Fibroblast of skin of left quadriceps (primary cell): ENCODE data around the gene RNASE7.
A peak's percentile ranks its signal among the peaks of the same experiment; 100 is the strongest.

ENCODE experiments used
- DNase-seq, 2 experiments: peaks; one replicate each; pipeline ENCODE4 v3.0.0-alpha.2; 2013; ENCODE audit warnings: low read depth in 2 of 2

The RNASE7 gene

GRCh38 chr14:21068521-21069387 is 26.6 kb downstream of the RNASE7 start:
- no peak for DNase-seq

GRCh38 chr14:21069388-21070082 is 27.4 kb downstream of the RNASE7 start:
- DNase-seq = no peak

- no peak for DNase-seq
Observed at GRCh38 chr14:21070083-21070609, 28.0 kb downstream of the RNASE7 start, which contains the start of gene ARHGEF40. TSS of gene ARHGEF40 (plus strand) at chr14:21070304. CDS start at chr14:21070397, 93 bp downstream.

DNA sequence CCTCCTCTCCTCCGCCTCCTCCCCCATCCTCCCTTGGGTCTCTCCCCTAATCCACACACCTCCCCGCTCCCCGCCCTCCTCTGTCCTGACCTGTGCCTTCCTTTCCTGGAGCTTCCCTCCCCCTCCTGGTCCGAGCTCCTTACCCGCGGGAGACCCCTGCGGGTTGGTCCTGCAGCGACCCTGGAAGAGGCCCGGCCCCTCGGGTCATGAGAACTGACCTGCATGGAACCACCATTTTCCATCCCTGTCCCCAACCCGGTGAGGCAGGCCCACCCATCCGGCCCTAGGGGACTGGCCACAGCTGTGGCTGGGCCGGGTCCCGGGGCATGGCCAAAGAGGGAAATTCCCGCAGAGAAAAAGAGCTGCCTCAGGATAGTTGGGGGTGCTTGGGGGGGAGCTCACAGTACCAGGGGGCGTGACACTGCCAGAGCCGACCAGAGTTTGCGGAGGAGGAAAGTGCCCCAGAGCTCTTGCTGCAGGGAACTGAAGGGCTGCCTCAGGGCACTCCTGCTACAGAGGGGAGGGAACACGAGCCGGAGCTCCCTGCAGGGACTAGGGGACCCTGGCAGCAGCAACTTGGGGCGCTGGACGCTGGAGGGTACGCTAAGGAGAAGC is 28.6 kb downstream of the RNASE7 start:
- no peak for DNase-seq

GRCh38 chr14:21071225-21072030 is 29.3 kb downstream of the RNASE7 start:
- DNase-seq = peak; percentile 89 to 92

GRCh38 chr14:21072031-21072473 is 29.9 kb downstream of the RNASE7 start:
- peak; percentile 57 to 64 for DNase-seq

DNA sequence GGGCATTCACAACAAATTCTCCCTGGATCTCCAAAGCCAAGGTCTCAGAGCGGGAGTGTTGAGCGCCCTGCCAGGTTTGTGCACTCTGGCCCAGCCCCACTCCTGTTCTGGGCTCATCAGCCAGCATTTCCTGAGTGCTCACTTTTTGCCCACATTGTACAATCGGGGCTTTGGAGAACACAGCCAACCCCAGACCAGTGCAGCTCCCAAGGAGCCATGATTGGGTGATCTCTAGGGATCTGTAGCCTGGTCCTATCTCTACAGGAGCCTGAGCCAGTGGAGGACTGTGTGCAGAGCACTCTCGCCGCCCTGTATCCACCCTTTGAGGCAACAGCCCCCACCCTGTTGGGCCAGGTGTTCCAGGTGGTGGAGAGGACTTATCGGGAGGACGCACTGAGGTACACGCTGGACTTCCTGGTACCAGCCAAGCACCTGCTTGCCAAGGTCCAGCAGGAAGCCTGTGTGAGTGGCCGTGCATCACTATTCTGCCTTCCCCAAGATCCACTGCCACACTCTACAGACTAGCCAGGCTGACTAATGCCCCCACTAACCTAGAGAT is 30.7 kb downstream of the RNASE7 start:
- no peak for DNase-seq

- DNase-seq = no peak
Observed at GRCh38 chr14:21073921-21074320, 31.8 kb downstream of the RNASE7 start.

- DNase-seq = no peak
Observed at GRCh38 chr14:21074398-21075272, 32.5 kb downstream of the RNASE7 start.

- no peak for DNase-seq
Observed at GRCh38 chr14:21075719-21076437, 33.7 kb downstream of the RNASE7 start.

- no peak for DNase-seq
Observed at GRCh38 chr14:21077672-21078071, 35.5 kb downstream of the RNASE7 start.

DNA sequence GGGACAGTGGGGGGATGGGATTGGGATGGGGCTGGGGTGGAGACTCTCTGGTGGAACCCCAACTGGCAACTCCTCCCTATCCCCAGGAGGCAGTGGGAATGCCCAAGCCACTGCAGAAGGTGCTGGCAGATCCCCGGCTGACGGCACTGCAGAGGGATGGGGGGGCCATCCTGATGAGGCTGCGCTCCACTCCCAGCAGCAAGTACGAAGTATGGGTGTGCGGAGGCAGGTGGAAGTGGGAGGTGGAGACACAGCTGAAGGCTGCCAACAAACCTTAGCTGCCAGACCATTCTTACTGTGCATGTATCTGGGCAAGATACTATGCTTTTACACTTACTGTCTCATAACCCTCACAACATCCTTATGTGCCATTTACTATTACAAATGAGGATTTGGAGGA is 36.1 kb downstream of the RNASE7 start:
- no peak for DNase-seq

GRCh38 chr14:21078726-21079125 is 36.6 kb downstream of the RNASE7 start:
- DNase-seq = no peak

- DNase-seq = no peak
Observed at GRCh38 chr14:21081521-21082142, 39.5 kb downstream of the RNASE7 start.

- DNase-seq = no peak
Observed at GRCh38 chr14:21083565-21084325, 41.6 kb downstream of the RNASE7 start.

GRCh38 chr14:21084396-21084795 is 42.2 kb downstream of the RNASE7 start:
- DNase-seq = no peak

DNA sequence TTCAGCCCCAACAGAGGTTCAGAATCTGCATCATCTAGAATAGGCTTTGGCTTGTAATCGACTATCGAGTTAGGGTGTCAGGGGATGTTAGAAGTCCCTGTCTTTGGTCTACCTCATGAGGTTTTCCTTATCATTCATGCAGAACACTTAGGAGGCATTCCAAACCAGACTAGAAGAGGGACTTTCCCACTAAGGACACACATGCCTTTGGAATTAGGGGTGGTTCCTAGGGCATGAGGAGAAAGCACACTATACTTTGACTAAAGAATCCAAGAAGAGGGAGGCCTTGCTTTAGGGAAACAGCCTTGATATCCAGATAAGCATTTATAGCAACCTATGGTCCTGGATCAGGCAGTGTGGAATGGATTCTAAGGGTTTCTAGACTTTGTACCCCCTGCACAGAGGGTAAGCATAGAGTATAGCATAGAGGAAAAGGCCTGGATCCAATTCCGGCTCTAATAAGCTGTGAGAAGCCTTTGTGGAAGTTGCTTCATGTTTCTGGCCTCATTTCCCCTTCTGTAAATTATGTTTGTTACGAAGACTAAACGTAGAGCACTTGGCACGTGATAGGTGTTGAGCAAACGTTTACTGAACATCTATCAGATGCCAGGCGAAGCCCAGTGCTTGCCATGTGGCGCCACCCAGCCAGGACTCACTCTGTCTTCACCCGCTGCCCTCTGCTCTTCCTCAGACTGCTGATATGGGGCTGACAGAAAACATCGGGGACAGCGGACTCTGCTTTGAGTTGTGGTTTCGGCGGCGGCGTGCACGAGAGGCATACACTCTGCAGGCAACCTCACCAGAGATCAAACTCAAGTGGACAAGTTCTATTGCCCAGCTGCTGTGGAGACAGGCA is 43.1 kb downstream of the RNASE7 start:
- no peak for DNase-seq
